K562 (cell line): ENCODE measurements around the gene KCNJ5. TPM values are rescaled to one million over a fixed set of nuclear protein-coding genes. Genes with fewer than 3 reads are reported as not detected.

ENCODE experiments used
- ATAC-seq: fragments of 200-7000 bp; cut with Tn5 transposase; 3 replicates; pipeline ENCODE4 v1.9.1; 2020; ENCODE audit warnings: moderate library complexity
- BruUV-seq: library from RNA; stranded (reverse); fragments of 400-500 nt; replicated peaks from 2 replicates; lab custom pipeline; 2021; lab: Mats Ljungman, UMichigan
- CTCF ChIA-PET: fragments of 300-600 bp; formaldehyde crosslinking; extraction: SDS; loops from one replicate; lab custom pipeline; 2021; ENCODE audit warnings: low intra/inter-chr PET ratio; lab: Yijun Ruan, JAX
- POLR2A ChIA-PET: fragments of 300-600, 350-650 bp; sonication (Branson Sonifier 250); formaldehyde crosslinking; extraction: SDS; loops from one replicate; lab custom pipeline; 2021; ENCODE audit warnings: antibody characterized with exemption, inconsistent platforms; lab: Yijun Ruan, JAX
- DNase-seq, 4 experiments: peaks; one replicate each; pipeline versions ENCODE4 v3.0.0 to v3.0.0-alpha.2; 2011 to 2018; ENCODE audit warnings: low spot score in 3 of 4, mixed read lengths in 3 of 4; ENCODE audit errors: extremely low read depth in 1 of 4
- FAIRE-seq: peaks from 2 replicates; lab custom pipeline; 2011; peaks lifted over from hg19 to GRCh38; lab: Jason Lieb, UNC
- H2AFZ ChIP-seq: 2 replicates; pipeline ENCODE4 v1.6.0; 2011; ENCODE audit warnings: low read depth, low read length, control low read depth, inconsistent platforms
- H3K27ac ChIP-seq: fragments of 200-600 bp; 3 replicates; pipeline ENCODE4 v1.8.0; 2011; ENCODE audit warnings: low read depth, mild to moderate bottlenecking, control low read depth, inconsistent platforms, low read length, moderate library complexity, mixed read lengths; ENCODE audit errors: extremely low read depth
- H3K27me3 ChIP-seq, 2 experiments: fragments of 300-600 bp in 1 of 2; 2 replicates in 1 of 2; 3 replicates in 1 of 2; pipeline versions ENCODE4 v1.6.0 to v1.8.0; 2011; ENCODE audit warnings: inconsistent platforms in 2 of 2, low read length in 2 of 2, mild to moderate bottlenecking in 1 of 2, mixed read lengths in 1 of 2, moderate library complexity in 1 of 2; ENCODE audit not compliant: control insufficient read depth in 2 of 2, insufficient read depth in 2 of 2
- H3K36me3 ChIP-seq: fragments of 300-600 bp; 3 replicates; pipeline ENCODE4 v1.8.0; 2011; ENCODE audit warnings: mild to moderate bottlenecking, low read length, inconsistent platforms; ENCODE audit not compliant: control insufficient read depth, insufficient read depth
- H3K4me1 ChIP-seq, 2 experiments: fragments of 200-600 bp in 1 of 2; replicated peaks in 1 of 2; 2 replicates in 1 of 2; 3 replicates in 1 of 2; pipeline versions ENCODE4 v1.5.1 to v1.8.0; 2011; ENCODE audit warnings: inconsistent platforms in 2 of 2, low read length in 2 of 2, mild to moderate bottlenecking in 1 of 2, mixed read lengths in 1 of 2, moderate library complexity in 1 of 2; ENCODE audit not compliant: control insufficient read depth in 2 of 2, insufficient read depth in 2 of 2
- H3K4me2 ChIP-seq: 2 replicates; pipeline ENCODE4 v1.6.1; 2011; ENCODE audit warnings: low read length, control low read depth, inconsistent platforms, mixed read lengths; ENCODE audit not compliant: insufficient read depth
- H3K4me3 ChIP-seq: fragments of 200-600 bp; sonication (generic), shearing (Covaris generic); 2 replicates; pipeline ENCODE4 v1.5.1; 2016; ENCODE audit warnings: control low read depth, inconsistent platforms
- H3K79me2 ChIP-seq: fragments of 200-600 bp; 3 replicates; pipeline ENCODE4 v1.8.0; 2011; ENCODE audit warnings: low read length, inconsistent platforms; ENCODE audit not compliant: control insufficient read depth, insufficient read depth
- H3K9ac ChIP-seq, 2 experiments: 2 replicates each; pipeline versions ENCODE4 v1.6.0 to v1.6.1; 2011; ENCODE audit warnings: low read depth in 2 of 2, low read length in 2 of 2, control low read depth in 1 of 2, inconsistent platforms in 1 of 2, mild to moderate bottlenecking in 1 of 2, mixed read lengths in 1 of 2; ENCODE audit not compliant: insufficient read depth in 1 of 2
- H3K9me1 ChIP-seq: one replicate; pipeline ENCODE4 v1.6.0; 2011; ENCODE audit warnings: inconsistent platforms, mild to moderate bottlenecking, low read length, moderate library complexity; ENCODE audit not compliant: control insufficient read depth, insufficient read depth
- H3K9me3 ChIP-seq: replicated peaks from 2 replicates; pipeline ENCODE4 v1.5.1; 2011; ENCODE audit warnings: low read depth, low read length, inconsistent platforms; ENCODE audit not compliant: control insufficient read depth, insufficient read depth
- H4K20me1 ChIP-seq: replicated peaks from 2 replicates; pipeline ENCODE4 v1.6.1; 2011; ENCODE audit warnings: low read length, inconsistent platforms, mixed read lengths; ENCODE audit not compliant: control insufficient read depth, insufficient read depth
- BACH1 ChIP-seq: fragments of 200-800 bp; sonication (Bioruptor generic); IDR thresholded peaks from 2 replicates; pipeline ENCODE4 v1.6.1; 2016; ENCODE audit warnings: missing genetic modification characterization, missing compliant biosample characterization
- BRCA1 ChIP-seq, 2 experiments: fragments of 450-650 bp in 1 of 2; sonication (generic) in 1 of 2; formaldehyde crosslinking in 1 of 2; IDR thresholded peaks; 2 replicates each; pipeline versions ENCODE4 v1.5.0 to v1.6.1; 2017 to 2020; ENCODE audit warnings: mild to moderate bottlenecking in 1 of 2, missing genetic modification reagents in 1 of 2
- CAMTA2 ChIP-seq: fragments of 250-450 bp; sonication (Bioruptor Pico); conservative IDR thresholded peaks from 2 replicates; pipeline ENCODE4 v1.5.1; 2022
- FOXM1 ChIP-seq, 2 experiments: fragments of 450-650 bp in 1 of 2; sonication (generic) in 1 of 2; formaldehyde crosslinking in 1 of 2; IDR thresholded peaks; 2 replicates each; pipeline versions ENCODE4 v1.6.1 to v1.9.0; 2017 to 2022; ENCODE audit warnings: low read depth in 2 of 2, mild to moderate bottlenecking in 2 of 2, missing genetic modification reagents in 1 of 2, moderate library complexity in 1 of 2
- HSF4 ChIP-seq: fragments of 250-450 bp; sonication (Bioruptor Pico); IDR thresholded peaks from 2 replicates; pipeline ENCODE4 v2.1.2; 2022; ENCODE audit warnings: mild to moderate bottlenecking, moderate library complexity, borderline replicate concordance
- NCOR1 ChIP-seq: fragments of 450-650 bp; IDR thresholded peaks from 2 replicates; pipeline ENCODE4 v1.6.1; 2016; ENCODE audit warnings: mild to moderate bottlenecking, moderate library complexity
- SLC30A9 ChIP-seq: fragments of 250-450 bp; sonication (Bioruptor Pico); IDR thresholded peaks from 2 replicates; pipeline ENCODE4 v1.8.0; 2022; ENCODE audit warnings: mild to moderate bottlenecking, moderate library complexity
- ZNF696 ChIP-seq: fragments of 250-450 bp; sonication (Bioruptor Pico); conservative IDR thresholded peaks from 2 replicates; pipeline ENCODE4 v1.4.0; 2020; ENCODE audit warnings: mild to moderate bottlenecking, moderate library complexity
- WGBS: fragments of 100-300 bp; shearing (Covaris generic); methylation state at CpG from one replicate; pipeline ENCODE4 v1.1.6; 2016; ENCODE audit warnings: low coverage, mixed read lengths; ENCODE audit not compliant: insufficient coverage; ENCODE audit errors: missing lambda C conversion rate; 5-methylcytosine and 5-hydroxymethylcytosine counted together
- in situ Hi-C: fragments of 300-500 bp; cut with MboI; formaldehyde crosslinking; loops from 4 replicates; pipeline ENCODE4 v1.15.0; 2018; ENCODE audit warnings: inconsistent platforms, mixed read lengths
- intact Hi-C: fragments of 100-400 bp; cut with micrococcal nuclease; formaldehyde crosslinking; loops from 2 replicates; pipeline ENCODE4 v1.14.2; 2022
- polyA plus RNA-seq, 8 experiments: library from polyadenylated mRNA; depleted of rRNA in 4 of 8; stranded (reverse) in 5 of 8; unstranded in 3 of 8; fragments of >200 nt; fragmentation: Nextera tagmentation in 2 of 8; fragmentation: Illumina TruSeq in 1 of 8; extraction: Ambion mirVana in 2 of 8; extraction: Trizol in 1 of 8; gene quantifications; 2 replicates each; pipeline versions ENCODE4 v1.2.1 to v1.2.3, GENCODE V29; 2011 to 2014; ENCODE audit warnings: inconsistent platforms in 1 of 8, missing spikeins in 1 of 8
- total RNA-seq, 7 experiments: library from RNA; depleted of rRNA in 6 of 7; stranded (reverse); fragments of >200 nt in 6 of 7; fragmentation: Illumina TruSeq in 2 of 7; extraction: Trizol in 2 of 7; gene quantifications; 2 replicates each; pipeline versions ENCODE4 v1.2.1 to v1.2.3, GENCODE V29; 2011 to 2021; ENCODE audit warnings: low replicate concordance in 1 of 7
- TF ChIP-seq, protein P1 (sequence below): sonication (generic); formaldehyde crosslinking; IDR thresholded peaks from 2 replicates; pipeline ENCODE4 v1.8.0; 2022; ENCODE audit warnings: missing genetic modification reagents, mild to moderate bottlenecking, moderate library complexity, borderline replicate concordance
- TF ChIP-seq, protein P2 (sequence below), 2 experiments: fragments of 200-800 bp in 1 of 2; sonication (Bioruptor generic) in 1 of 2; sonication (generic) in 1 of 2; formaldehyde crosslinking in 1 of 2; IDR thresholded peaks in 1 of 2; conservative IDR thresholded peaks in 1 of 2; 2 replicates each; pipeline versions ENCODE4 v1.5.0 to v1.6.1; 2016 to 2020; ENCODE audit warnings: missing compliant biosample characterization in 1 of 2, missing genetic modification characterization in 1 of 2, missing genetic modification reagents in 1 of 2

Gene KCNJ5
- total and polyA plus RNA-seq, 9 of the 15 experiments (the other 6 are each of a cell fraction or from before 2014, with no cell fraction given), result 0.04 TPM; not detected in 8

DNA sequence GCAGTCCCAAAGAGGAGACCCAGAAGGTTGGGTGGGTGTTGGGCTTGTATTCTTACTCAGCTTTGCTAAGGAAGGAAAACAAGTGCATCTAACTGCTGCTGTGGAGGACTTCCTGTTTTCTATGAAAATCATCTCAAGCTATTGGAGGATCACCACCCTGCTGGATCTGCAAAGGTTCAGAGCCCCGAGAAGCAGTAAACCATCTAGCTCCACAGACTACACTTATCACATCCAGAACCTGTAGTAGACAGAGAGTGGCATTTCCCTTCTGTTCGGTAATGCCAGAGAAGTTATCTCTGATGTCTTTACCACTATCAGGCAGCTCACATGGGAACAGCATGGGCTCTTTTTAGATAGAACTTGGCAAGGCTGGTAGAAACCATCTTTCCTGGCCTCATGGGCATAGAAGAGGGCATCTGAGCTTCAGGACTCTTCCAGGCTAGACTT lies 45.8 kb upstream of the KCNJ5 start:
- ATAC-seq, result no peak
- ChIA-PET POLR2A (interaction anchor here (0.6 kb wide), 1 partner anchor 10 kb away, joined by 4 read pairs; no protein-coding TSS in a partner anchor), CTCF (no interaction called here)
- Histone ChIP-seq H3K9me3 (no peaks in the 10 kb centered on the region), H3K36me3 (no peaks in the 10 kb centered on the region), H2AFZ (no peak overlapping the region), H4K20me1 (no peaks in the 10 kb centered on the region), H3K79me2 (no peaks in the 10 kb centered on the region), H3K4me2 (no peak overlapping the region), H3K4me3 (no peak overlapping the region), H3K9me1 (no peaks in the 10 kb centered on the region), H3K9ac (no peak overlapping the region), H3K27me3 (no peaks in the 10 kb centered on the region), H3K27ac (no peak overlapping the region)
- 0% methylated on average over 2 of the region's 2 CpGs for WGBS
- no peak for FAIRE-seq
- BruUV-seq, result no TSS peak
- in situ Hi-C loops, result loop anchor here (25.0 kb wide), 1 partner anchor 808 kb away; no protein-coding TSS in a partner anchor
- TF ChIP-seq BACH1 (tag), result no peak
- no peak for TF ChIP-seq SLC30A9 (CRISPR knock-in tag)
- TF ChIP-seq FOXM1 (IDR thresholded peaks at IDR 0.05; ENCODE audit: low read depth), result no peak
- TF ChIP-seq FOXM1 (CRISPR knock-in tag; IDR thresholded peaks at IDR 0.05; ENCODE audit: low read depth), result no peak
- TF ChIP-seq ZNF696 (CRISPR knock-in tag), result no peak
- TF ChIP-seq CAMTA2 (CRISPR knock-in tag), result no peak
- TF ChIP-seq, protein P1, sequence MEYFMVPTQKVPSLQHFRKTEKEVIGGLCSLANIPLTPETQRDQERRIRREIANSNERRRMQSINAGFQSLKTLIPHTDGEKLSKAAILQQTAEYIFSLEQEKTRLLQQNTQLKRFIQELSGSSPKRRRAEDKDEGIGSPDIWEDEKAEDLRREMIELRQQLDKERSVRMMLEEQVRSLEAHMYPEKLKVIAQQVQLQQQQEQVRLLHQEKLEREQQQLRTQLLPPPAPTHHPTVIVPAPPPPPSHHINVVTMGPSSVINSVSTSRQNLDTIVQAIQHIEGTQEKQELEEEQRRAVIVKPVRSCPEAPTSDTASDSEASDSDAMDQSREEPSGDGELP, result no peak
- TF ChIP-seq NCOR1, result no peak
- no peak for TF ChIP-seq HSF4 (CRISPR knock-in tag)
- no peak for TF ChIP-seq BRCA1 (IDR thresholded peaks at IDR 0.05)
- no peak for TF ChIP-seq BRCA1 (CRISPR knock-in tag; IDR thresholded peaks at IDR 0.05)
- TF ChIP-seq, protein P2, sequence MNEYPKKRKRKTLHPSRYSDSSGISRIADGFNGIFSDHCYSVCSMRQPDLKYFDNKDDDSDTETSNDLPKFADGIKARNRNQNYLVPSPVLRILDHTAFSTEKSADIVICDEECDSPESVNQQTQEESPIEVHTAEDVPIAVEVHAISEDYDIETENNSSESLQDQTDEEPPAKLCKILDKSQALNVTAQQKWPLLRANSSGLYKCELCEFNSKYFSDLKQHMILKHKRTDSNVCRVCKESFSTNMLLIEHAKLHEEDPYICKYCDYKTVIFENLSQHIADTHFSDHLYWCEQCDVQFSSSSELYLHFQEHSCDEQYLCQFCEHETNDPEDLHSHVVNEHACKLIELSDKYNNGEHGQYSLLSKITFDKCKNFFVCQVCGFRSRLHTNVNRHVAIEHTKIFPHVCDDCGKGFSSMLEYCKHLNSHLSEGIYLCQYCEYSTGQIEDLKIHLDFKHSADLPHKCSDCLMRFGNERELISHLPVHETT (CRISPR knock-in tag; conservative IDR thresholded peaks at IDR 0.05 in 1 of 2, IDR thresholded peaks at IDR 0.05 in 1 of 2), result no peak
- TF ChIP-seq, all 486 proteins: peak for 0
- no peak for DNase-seq
- intact Hi-C loops, result no loop called here
- H3K4me1 ChIP-seq, result no peaks in the 10 kb centered on the region
